ENCODE measurements around the gene VSX1. TPM values are rescaled to one million over a fixed set of nuclear protein-coding genes. Genes with fewer than 3 reads are reported as not detected.
A peak's percentile ranks its signal among the peaks of the same experiment; 100 is the strongest.

Gene VSX1
- total RNA-seq, 1 donor, result not detected

DNA sequence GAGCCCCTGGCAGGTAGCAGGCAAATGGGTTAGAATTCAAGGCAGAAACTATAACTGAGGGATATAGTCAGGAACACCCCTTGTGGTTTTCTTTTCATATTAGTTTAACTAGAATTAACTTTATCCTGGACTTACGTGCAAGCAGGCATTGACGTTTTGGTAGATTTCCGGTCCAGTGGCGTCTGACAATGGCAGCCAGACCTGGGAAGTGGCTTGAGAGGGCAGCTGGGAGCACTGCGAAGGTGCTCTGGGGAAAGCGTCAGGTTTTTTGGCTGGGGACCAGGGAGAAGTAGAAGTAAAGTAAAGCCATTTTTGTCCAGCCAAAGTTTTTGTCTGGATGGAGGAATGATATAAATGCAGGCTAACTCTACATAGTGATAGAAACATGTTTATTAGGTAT lies 15.6 kb downstream of the VSX1 start:
- no peak overlapping the region for H3K4me3 ChIP-seq (ENCODE audit: low read depth, low read length)
- TF ChIP-seq, protein P1, sequence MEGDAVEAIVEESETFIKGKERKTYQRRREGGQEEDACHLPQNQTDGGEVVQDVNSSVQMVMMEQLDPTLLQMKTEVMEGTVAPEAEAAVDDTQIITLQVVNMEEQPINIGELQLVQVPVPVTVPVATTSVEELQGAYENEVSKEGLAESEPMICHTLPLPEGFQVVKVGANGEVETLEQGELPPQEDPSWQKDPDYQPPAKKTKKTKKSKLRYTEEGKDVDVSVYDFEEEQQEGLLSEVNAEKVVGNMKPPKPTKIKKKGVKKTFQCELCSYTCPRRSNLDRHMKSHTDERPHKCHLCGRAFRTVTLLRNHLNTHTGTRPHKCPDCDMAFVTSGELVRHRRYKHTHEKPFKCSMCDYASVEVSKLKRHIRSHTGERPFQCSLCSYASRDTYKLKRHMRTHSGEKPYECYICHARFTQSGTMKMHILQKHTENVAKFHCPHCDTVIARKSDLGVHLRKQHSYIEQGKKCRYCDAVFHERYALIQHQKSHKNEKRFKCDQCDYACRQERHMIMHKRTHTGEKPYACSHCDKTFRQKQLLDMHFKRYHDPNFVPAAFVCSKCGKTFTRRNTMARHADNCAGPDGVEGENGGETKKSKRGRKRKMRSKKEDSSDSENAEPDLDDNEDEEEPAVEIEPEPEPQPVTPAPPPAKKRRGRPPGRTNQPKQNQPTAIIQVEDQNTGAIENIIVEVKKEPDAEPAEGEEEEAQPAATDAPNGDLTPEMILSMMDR (IDR thresholded peaks at IDR 0.05; ENCODE audit: insufficient read depth, low read depth, low read length), result no peak
- no peak for DNase-seq (ENCODE audit: low read depth)

DNA sequence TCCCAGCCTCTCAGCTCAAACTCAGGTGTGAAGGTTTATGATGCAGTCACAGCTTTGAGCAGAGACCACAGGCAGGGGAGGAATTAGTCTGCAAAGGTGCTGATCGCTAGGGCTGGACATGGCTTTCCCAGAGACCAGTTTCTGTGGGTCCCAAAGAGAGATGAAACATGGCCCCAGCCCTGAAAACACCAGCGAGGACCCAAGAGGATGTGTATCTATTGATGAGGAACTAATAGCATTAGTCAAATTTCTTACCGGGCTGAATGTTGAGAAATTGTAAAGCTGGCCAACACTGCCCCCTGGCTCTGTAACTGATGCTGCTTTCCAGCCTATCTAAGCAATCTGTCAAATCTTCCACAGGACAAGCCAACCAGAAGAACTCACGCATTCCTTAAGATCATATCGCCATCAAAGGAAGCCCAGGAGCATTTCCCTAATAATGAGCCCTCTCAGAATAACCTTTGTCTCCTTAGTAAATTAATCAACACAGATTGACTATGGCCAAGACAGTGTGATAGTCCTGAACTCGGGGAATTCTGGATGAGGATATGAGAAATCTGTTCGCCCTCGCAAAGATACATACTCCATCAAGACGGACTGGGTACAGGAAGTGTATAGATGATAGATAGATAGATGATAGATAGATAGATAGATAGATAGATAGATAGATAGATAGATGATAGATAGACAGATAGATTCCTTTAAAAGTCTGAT lies 16.2 kb downstream of the VSX1 start:
- peak; percentile 64 for DNase-seq (ENCODE audit: low read depth)
- no peak overlapping the region for H3K4me3 ChIP-seq (ENCODE audit: low read depth, low read length)
- TF ChIP-seq, protein P1 (IDR thresholded peaks at IDR 0.05; ENCODE audit: insufficient read depth, low read depth, low read length), result peak; percentile 79

DNA sequence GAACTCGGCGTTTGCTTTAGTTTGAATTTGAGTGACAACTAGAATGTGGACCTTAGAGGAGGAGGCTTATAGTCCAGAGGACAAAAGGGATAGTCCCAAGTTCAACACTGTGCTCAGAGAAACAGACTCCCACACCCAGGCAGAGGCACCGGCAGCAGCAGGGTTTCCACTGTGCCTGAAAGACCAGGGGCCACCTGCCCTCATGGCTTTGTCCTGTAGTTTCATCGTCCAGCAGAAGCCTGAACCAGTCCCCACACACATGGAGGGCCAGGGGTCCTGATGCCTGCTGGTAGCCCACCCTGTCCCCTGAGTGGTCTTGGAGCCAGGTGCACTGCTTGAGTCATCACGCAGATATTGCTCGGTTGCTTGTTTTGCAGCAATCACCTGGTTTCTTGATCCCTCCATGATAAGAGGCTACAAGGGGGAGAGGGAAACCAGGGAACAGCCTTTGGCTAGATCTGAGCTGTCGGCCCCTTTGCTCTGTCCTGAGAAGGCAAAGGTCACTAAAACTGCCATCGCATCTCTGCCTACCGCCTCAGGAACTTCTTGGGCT lies 16.8 kb downstream of the VSX1 start:
- DNase-seq (ENCODE audit: low read depth), result no peak
- no peak overlapping the region for H3K4me3 ChIP-seq (ENCODE audit: low read depth, low read length)
- TF ChIP-seq, protein P1 (IDR thresholded peaks at IDR 0.05; ENCODE audit: insufficient read depth, low read depth, low read length), result no peak

DNA sequence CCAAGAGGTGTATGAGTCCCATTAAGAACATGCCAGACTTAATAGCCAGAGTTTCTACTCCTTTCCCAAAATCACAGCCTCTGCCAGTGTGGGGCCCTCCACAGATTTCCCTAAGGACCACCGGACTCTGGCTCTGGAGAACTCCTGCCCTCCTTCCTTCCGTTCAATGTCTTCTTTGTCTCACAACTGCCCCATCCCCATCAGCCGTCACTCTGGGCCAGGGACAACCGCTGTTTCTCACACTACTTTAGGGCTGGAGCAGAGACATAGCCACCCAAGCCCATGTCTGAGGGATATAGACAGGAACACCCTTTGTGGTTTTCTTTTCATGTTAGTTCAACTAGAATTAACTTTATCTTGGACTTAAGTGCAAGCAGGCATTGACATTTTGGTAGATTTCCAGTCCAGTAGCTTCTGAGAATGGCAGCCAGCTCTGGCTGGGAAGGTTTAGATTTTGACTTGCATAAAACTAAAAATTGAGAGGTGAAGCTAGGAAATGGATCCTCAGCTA lies 17.3 kb downstream of the VSX1 start:
- no peak for DNase-seq (ENCODE audit: low read depth)
- no peak overlapping the region for H3K4me3 ChIP-seq (ENCODE audit: low read depth, low read length)
- TF ChIP-seq, protein P1 (IDR thresholded peaks at IDR 0.05; ENCODE audit: insufficient read depth, low read depth, low read length), result no peak

DNA sequence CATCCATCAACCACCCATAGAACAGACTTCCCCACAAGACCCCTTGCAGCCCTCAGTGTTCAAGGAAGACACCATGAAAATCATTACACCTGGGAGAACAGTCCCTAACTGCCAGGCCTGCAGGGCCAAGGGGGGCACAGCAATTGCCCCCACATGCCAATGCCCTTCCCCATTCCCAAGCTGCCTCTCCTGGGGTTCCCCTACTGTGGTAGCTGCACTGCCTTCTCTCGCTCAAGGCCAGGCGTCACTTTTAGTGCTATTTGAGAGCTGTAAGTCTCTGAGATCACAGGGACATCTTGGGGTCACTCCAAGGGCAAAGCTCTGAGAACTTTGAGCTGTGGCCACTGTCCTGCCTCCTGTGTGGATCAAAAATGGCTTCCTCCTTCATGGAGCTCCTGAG lies 18.0 kb downstream of the VSX1 start:
- TF ChIP-seq, protein P1 (IDR thresholded peaks at IDR 0.05; ENCODE audit: insufficient read depth, low read depth, low read length), result no peak
- no peak overlapping the region for H3K4me3 ChIP-seq (ENCODE audit: low read depth, low read length)
- DNase-seq (ENCODE audit: low read depth), result no peak

DNA sequence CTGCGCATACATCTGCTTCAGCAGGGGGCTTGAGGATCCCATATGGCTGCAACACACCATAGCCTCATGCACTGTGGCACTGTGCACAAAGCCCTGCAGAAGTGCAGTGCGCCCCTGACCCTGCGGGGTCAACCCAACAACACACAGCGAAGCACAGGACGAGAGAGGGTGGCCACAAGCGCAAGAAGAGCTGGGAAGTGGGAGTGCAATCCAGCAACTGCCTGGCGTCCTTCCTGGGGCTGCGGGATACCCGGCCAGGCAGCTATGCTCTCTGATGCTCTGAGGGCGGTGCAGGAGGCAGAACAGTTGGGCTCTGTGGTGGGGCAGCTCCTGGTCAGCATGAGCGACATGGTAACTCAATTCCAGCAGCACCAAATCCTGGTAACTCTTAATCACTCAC lies 18.4 kb downstream of the VSX1 start:
- TF ChIP-seq, protein P1 (IDR thresholded peaks at IDR 0.05; ENCODE audit: insufficient read depth, low read depth, low read length), result no peak
- DNase-seq (ENCODE audit: low read depth), result no peak
- no peak overlapping the region for H3K4me3 ChIP-seq (ENCODE audit: low read depth, low read length)

Data from fibroblast of villous mesenchyme (primary cell).